K562 (cell line): ENCODE data around the gene ETV2. TPM values are rescaled to one million over a fixed set of nuclear protein-coding genes. Genes with fewer than 3 reads are reported as not detected.

Experiments
- ATAC-seq: fragments of 200-7000 bp; cut with Tn5 transposase; 3 replicates; pipeline ENCODE4 v1.9.1; 2020; ENCODE audit warnings: moderate library complexity
- BruUV-seq: library from RNA; stranded (reverse); fragments of 400-500 nt; replicated peaks from 2 replicates; lab custom pipeline; 2021; lab: Mats Ljungman, UMichigan
- CTCF ChIA-PET: fragments of 300-600 bp; formaldehyde crosslinking; extraction: SDS; loops from one replicate; lab custom pipeline; 2021; ENCODE audit warnings: low intra/inter-chr PET ratio; lab: Yijun Ruan, JAX
- POLR2A ChIA-PET: fragments of 300-600, 350-650 bp; sonication (Branson Sonifier 250); formaldehyde crosslinking; extraction: SDS; loops from one replicate; lab custom pipeline; 2021; ENCODE audit warnings: antibody characterized with exemption, inconsistent platforms; lab: Yijun Ruan, JAX
- DNase-seq, 4 experiments: peaks; one replicate each; pipeline versions ENCODE4 v3.0.0 to v3.0.0-alpha.2; 2011 to 2018; ENCODE audit warnings: low spot score in 3 of 4, mixed read lengths in 3 of 4; ENCODE audit errors: extremely low read depth in 1 of 4
- FAIRE-seq: peaks from 2 replicates; lab custom pipeline; 2011; peaks lifted over from hg19 to GRCh38; lab: Jason Lieb, UNC
- H2AFZ ChIP-seq: 2 replicates; pipeline ENCODE4 v1.6.0; 2011; ENCODE audit warnings: low read depth, low read length, control low read depth, inconsistent platforms
- H3K27ac ChIP-seq: fragments of 200-600 bp; 3 replicates; pipeline ENCODE4 v1.8.0; 2011; ENCODE audit warnings: low read depth, mild to moderate bottlenecking, control low read depth, inconsistent platforms, low read length, moderate library complexity, mixed read lengths; ENCODE audit errors: extremely low read depth
- H3K27me3 ChIP-seq, 2 experiments: fragments of 300-600 bp in 1 of 2; 2 replicates in 1 of 2; 3 replicates in 1 of 2; pipeline versions ENCODE4 v1.6.0 to v1.8.0; 2011; ENCODE audit warnings: inconsistent platforms in 2 of 2, low read length in 2 of 2, mild to moderate bottlenecking in 1 of 2, mixed read lengths in 1 of 2, moderate library complexity in 1 of 2; ENCODE audit not compliant: control insufficient read depth in 2 of 2, insufficient read depth in 2 of 2
- H3K36me3 ChIP-seq: fragments of 300-600 bp; 3 replicates; pipeline ENCODE4 v1.8.0; 2011; ENCODE audit warnings: mild to moderate bottlenecking, low read length, inconsistent platforms; ENCODE audit not compliant: control insufficient read depth, insufficient read depth
- H3K4me1 ChIP-seq, 2 experiments: fragments of 200-600 bp in 1 of 2; replicated peaks in 1 of 2; 2 replicates in 1 of 2; 3 replicates in 1 of 2; pipeline versions ENCODE4 v1.5.1 to v1.8.0; 2011; ENCODE audit warnings: inconsistent platforms in 2 of 2, low read length in 2 of 2, mild to moderate bottlenecking in 1 of 2, mixed read lengths in 1 of 2, moderate library complexity in 1 of 2; ENCODE audit not compliant: control insufficient read depth in 2 of 2, insufficient read depth in 2 of 2
- H3K4me2 ChIP-seq: 2 replicates; pipeline ENCODE4 v1.6.1; 2011; ENCODE audit warnings: low read length, control low read depth, inconsistent platforms, mixed read lengths; ENCODE audit not compliant: insufficient read depth
- H3K4me3 ChIP-seq: fragments of 200-600 bp; sonication (generic), shearing (Covaris generic); 2 replicates; pipeline ENCODE4 v1.5.1; 2016; ENCODE audit warnings: control low read depth, inconsistent platforms
- H3K79me2 ChIP-seq: fragments of 200-600 bp; 3 replicates; pipeline ENCODE4 v1.8.0; 2011; ENCODE audit warnings: low read length, inconsistent platforms; ENCODE audit not compliant: control insufficient read depth, insufficient read depth
- H3K9ac ChIP-seq, 2 experiments: 2 replicates each; pipeline versions ENCODE4 v1.6.0 to v1.6.1; 2011; ENCODE audit warnings: low read depth in 2 of 2, low read length in 2 of 2, control low read depth in 1 of 2, inconsistent platforms in 1 of 2, mild to moderate bottlenecking in 1 of 2, mixed read lengths in 1 of 2; ENCODE audit not compliant: insufficient read depth in 1 of 2
- H3K9me1 ChIP-seq: one replicate; pipeline ENCODE4 v1.6.0; 2011; ENCODE audit warnings: inconsistent platforms, mild to moderate bottlenecking, low read length, moderate library complexity; ENCODE audit not compliant: control insufficient read depth, insufficient read depth
- H3K9me3 ChIP-seq: replicated peaks from 2 replicates; pipeline ENCODE4 v1.5.1; 2011; ENCODE audit warnings: low read depth, low read length, inconsistent platforms; ENCODE audit not compliant: control insufficient read depth, insufficient read depth
- H4K20me1 ChIP-seq: replicated peaks from 2 replicates; pipeline ENCODE4 v1.6.1; 2011; ENCODE audit warnings: low read length, inconsistent platforms, mixed read lengths; ENCODE audit not compliant: control insufficient read depth, insufficient read depth
- ATF7 ChIP-seq: fragments of 450-650 bp; IDR thresholded peaks from 2 replicates; pipeline ENCODE4 v1.7.1; 2014; ENCODE audit warnings: mild to moderate bottlenecking, moderate library complexity
- EP400 ChIP-seq: fragments of 450-650 bp; IDR thresholded peaks from 2 replicates; pipeline ENCODE4 v1.6.1; 2017; ENCODE audit warnings: antibody characterized with exemption, mild to moderate bottlenecking, moderate library complexity
- MAZ ChIP-seq, 2 experiments: fragments of 450-650 bp in 1 of 2; sonication (generic) in 1 of 2; formaldehyde crosslinking; IDR thresholded peaks in 1 of 2; conservative IDR thresholded peaks in 1 of 2; 2 replicates each; pipeline versions ENCODE4 v1.4.0 to v1.5.0; 2020; ENCODE audit warnings: mild to moderate bottlenecking in 1 of 2, missing genetic modification reagents in 1 of 2
- MYC ChIP-seq, 2 experiments: fragments of 250-450 bp in 1 of 2; sonication (Bioruptor Pico) in 1 of 2; IDR thresholded peaks; 2 replicates each; pipeline versions ENCODE4 v1.5.1 to v1.6.1; 2012 to 2021; ENCODE audit warnings: low read depth in 2 of 2, borderline replicate concordance in 1 of 2, improper control_type of control experiment in 1 of 2, low read length in 1 of 2, mild to moderate bottlenecking in 1 of 2, moderate library complexity in 1 of 2
- NCOR1 ChIP-seq: fragments of 450-650 bp; IDR thresholded peaks from 2 replicates; pipeline ENCODE4 v1.6.1; 2016; ENCODE audit warnings: mild to moderate bottlenecking, moderate library complexity
- SOX6 ChIP-seq: fragments of 450-650 bp; IDR thresholded peaks from 2 replicates; pipeline ENCODE4 v1.6.1; 2014; ENCODE audit warnings: mild to moderate bottlenecking
- ZNF507 ChIP-seq: conservative IDR thresholded peaks from 2 replicates; pipeline ENCODE4 v1.6.1; 2017; ENCODE audit warnings: missing genetic modification characterization, missing compliant biosample characterization
- ZNF717 ChIP-seq: fragments of 250-450 bp; sonication (Bioruptor Pico); IDR thresholded peaks from 2 replicates; pipeline ENCODE4 v1.5.0; 2021
- ZNF766 ChIP-seq: fragments of 200-800 bp; sonication (Bioruptor generic); conservative IDR thresholded peaks from 2 replicates; pipeline ENCODE4 v1.6.1; 2016; ENCODE audit warnings: missing genetic modification characterization, missing compliant biosample characterization
- WGBS: fragments of 100-300 bp; shearing (Covaris generic); methylation state at CpG from one replicate; pipeline ENCODE4 v1.1.6; 2016; ENCODE audit warnings: low coverage, mixed read lengths; ENCODE audit not compliant: insufficient coverage; ENCODE audit errors: missing lambda C conversion rate; 5-methylcytosine and 5-hydroxymethylcytosine counted together
- in situ Hi-C: fragments of 300-500 bp; cut with MboI; formaldehyde crosslinking; loops from 4 replicates; pipeline ENCODE4 v1.15.0; 2018; ENCODE audit warnings: inconsistent platforms, mixed read lengths
- intact Hi-C: fragments of 100-400 bp; cut with micrococcal nuclease; formaldehyde crosslinking; loops from 2 replicates; pipeline ENCODE4 v1.14.2; 2022
- polyA plus RNA-seq, 8 experiments: library from polyadenylated mRNA; depleted of rRNA in 4 of 8; stranded (reverse) in 5 of 8; unstranded in 3 of 8; fragments of >200 nt; fragmentation: Nextera tagmentation in 2 of 8; fragmentation: Illumina TruSeq in 1 of 8; extraction: Ambion mirVana in 2 of 8; extraction: Trizol in 1 of 8; gene quantifications; 2 replicates each; pipeline versions ENCODE4 v1.2.1 to v1.2.3, GENCODE V29; 2011 to 2014; ENCODE audit warnings: inconsistent platforms in 1 of 8, missing spikeins in 1 of 8
- total RNA-seq, 7 experiments: library from RNA; depleted of rRNA in 6 of 7; stranded (reverse); fragments of >200 nt in 6 of 7; fragmentation: Illumina TruSeq in 2 of 7; extraction: Trizol in 2 of 7; gene quantifications; 2 replicates each; pipeline versions ENCODE4 v1.2.1 to v1.2.3, GENCODE V29; 2011 to 2021; ENCODE audit warnings: low replicate concordance in 1 of 7
- TF ChIP-seq, protein P1 (sequence below): sonication (generic); formaldehyde crosslinking; IDR thresholded peaks from 2 replicates; pipeline ENCODE4 v1.8.0; 2022; ENCODE audit warnings: missing genetic modification reagents, mild to moderate bottlenecking, borderline replicate concordance
- TF ChIP-seq, protein P2 (sequence below): sonication (generic); formaldehyde crosslinking; IDR thresholded peaks from 2 replicates; pipeline ENCODE4 v1.4.0; 2020; ENCODE audit warnings: mild to moderate bottlenecking, missing genetic modification reagents
- TF ChIP-seq, protein P3 (sequence below): fragments of 450-650 bp; IDR thresholded peaks from 2 replicates; pipeline ENCODE4 v1.6.1; 2017; ENCODE audit warnings: antibody characterized with exemption

ETV2 gene
- total and polyA plus RNA-seq, 9 of the 15 experiments (the other 6 are each of a cell fraction or from before 2014, with no cell fraction given), result 0.11 to 3.7 (median 0.55) TPM

DNA sequence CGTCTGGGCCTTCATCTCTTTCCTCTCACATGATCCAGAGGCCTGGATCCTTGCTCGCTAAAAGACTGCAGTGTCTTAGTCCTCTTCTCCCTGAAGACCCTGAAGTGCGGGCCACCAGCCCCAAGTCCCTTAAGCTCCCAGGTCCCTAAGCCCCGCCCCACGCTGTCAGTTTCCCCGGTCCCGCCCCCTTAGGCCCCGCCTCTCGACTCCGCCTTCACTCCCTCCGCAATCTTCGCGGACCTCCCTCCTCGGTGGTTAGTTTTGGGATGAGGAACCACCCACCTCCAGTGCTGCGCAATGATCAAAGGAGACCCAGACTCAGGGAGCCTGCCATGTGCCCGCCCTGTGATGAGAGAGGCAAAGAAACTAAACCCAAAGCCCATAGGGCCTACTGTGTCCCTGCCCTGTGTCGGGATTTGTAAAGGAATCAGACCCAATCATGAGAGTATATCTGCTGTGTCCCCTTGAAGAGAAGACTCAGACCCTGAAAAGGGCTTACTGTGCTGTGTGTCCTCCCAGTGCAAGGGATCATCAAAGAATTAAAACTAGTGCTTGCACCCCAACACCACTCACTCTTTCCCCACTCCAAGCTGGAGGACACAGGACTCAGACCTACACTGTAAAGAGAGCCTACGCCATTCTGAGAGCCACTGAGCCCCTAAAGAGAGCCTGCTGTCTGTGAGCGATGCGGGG is 3.6 kb downstream of the ETV2 start (continued):
- TF ChIP-seq EP400, result 0 out of 2 replicates have a peak, but pooled peaks have one; percentile 11
- no peak for TF ChIP-seq NCOR1
- peak; percentile 67; the same call in 1 of the 2 replicates for TF ChIP-seq MYC (IDR thresholded peaks at IDR 0.05; ENCODE audit: low read depth, low read length)
- TF ChIP-seq MYC (CRISPR knock-in tag; IDR thresholded peaks at IDR 0.05; ENCODE audit: borderline replicate concordance, low read depth), result no peak
- TF ChIP-seq MAZ (CRISPR knock-in tag; conservative IDR thresholded peaks at IDR 0.05 in 1 of 2, IDR thresholded peaks at IDR 0.05 in 1 of 2), result no peak

DNA sequence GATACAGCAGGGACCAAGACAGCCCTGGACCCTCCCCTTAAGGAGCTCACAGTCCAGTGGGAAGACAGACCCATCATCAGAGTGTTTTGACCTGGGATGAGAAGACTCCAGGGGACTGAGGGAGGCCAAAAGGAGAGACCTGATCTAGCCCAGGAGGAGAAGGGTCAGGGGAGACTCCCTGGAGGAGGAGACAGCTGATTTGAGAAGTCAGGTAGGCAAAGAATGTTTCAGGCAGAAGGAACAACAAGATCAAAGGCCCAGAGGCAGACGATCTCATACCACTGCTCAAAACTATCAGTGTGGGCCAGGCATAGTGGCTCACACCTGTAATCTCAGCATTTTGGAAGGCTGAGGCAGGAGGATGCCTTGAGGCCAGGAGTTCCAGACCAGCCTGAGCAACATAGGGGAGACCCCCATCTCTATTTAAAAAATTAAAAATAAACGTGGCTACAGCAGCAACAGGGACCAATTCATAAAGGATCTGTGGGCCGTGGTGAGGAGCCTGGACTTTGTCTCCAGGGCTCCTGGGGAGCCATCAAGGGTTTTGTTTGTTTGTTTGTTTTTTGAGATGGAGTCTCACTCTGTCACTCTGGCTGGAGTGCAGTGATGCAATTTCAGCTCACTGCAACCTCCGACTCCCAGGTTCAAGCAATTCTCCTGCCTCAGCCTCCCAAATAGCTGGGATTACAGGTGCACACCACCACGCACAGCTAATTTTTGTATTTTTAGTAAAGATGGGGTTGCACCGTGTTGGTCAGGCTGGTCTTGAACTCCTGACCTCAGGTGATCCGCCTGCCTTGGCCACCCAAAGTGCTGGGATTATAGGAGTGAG is 4.4 kb downstream of the ETV2 start:
- intact Hi-C loops, result loop anchor here (10.0 kb wide), 1 partner anchor 99 kb away; the partner anchor contains the start of genes IGFLR1, LIN37, PSENEN and U2AF1L4
- BruUV-seq, result no TSS peak
- H3K27me3 ChIP-seq, result no peaks in the 10 kb centered on the region
- ChIA-PET CTCF (no interaction called here), POLR2A (interaction anchor here (0.6 to 3.6 kb wide), 2 partner anchors 8 to 11 kb away, joined by 3 to 14 read pairs; no protein-coding TSS in a partner anchor)
- peaks cover 18% of the 10 kb centered on the region; the same call in 2 of the 3 replicates for H3K36me3 ChIP-seq
- no peak overlapping the region for H3K4me3 ChIP-seq
- ATAC-seq (no peak), DNase-seq (no peak), FAIRE-seq (no peak)
- peak overlapping the region; percentile 85 for H3K4me2 ChIP-seq
- peaks cover 28% of the 10 kb centered on the region for H3K79me2 ChIP-seq
- peaks cover 34 to 61% of the 10 kb centered on the region in 2 experiments for H3K4me1 ChIP-seq
- H3K27ac ChIP-seq, result 0 out of 3 replicates have a peak overlapping the region, but pooled peaks have one; percentile 6
- no peak for TF ChIP-seq SOX6
- no peak for TF ChIP-seq ZNF717 (CRISPR knock-in tag)
- TF ChIP-seq, protein P1, sequence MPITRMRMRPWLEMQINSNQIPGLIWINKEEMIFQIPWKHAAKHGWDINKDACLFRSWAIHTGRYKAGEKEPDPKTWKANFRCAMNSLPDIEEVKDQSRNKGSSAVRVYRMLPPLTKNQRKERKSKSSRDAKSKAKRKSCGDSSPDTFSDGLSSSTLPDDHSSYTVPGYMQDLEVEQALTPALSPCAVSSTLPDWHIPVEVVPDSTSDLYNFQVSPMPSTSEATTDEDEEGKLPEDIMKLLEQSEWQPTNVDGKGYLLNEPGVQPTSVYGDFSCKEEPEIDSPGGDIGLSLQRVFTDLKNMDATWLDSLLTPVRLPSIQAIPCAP (CRISPR knock-in tag), result no peak
- no peak for TF ChIP-seq ZNF766 (CRISPR knock-in tag)
- TF ChIP-seq, protein P2, sequence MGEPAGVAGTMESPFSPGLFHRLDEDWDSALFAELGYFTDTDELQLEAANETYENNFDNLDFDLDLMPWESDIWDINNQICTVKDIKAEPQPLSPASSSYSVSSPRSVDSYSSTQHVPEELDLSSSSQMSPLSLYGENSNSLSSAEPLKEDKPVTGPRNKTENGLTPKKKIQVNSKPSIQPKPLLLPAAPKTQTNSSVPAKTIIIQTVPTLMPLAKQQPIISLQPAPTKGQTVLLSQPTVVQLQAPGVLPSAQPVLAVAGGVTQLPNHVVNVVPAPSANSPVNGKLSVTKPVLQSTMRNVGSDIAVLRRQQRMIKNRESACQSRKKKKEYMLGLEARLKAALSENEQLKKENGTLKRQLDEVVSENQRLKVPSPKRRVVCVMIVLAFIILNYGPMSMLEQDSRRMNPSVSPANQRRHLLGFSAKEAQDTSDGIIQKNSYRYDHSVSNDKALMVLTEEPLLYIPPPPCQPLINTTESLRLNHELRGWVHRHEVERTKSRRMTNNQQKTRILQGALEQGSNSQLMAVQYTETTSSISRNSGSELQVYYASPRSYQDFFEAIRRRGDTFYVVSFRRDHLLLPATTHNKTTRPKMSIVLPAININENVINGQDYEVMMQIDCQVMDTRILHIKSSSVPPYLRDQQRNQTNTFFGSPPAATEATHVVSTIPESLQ (CRISPR knock-in tag), result no peak
- no peak for TF ChIP-seq ATF7
- no peak for TF ChIP-seq ZNF507
- TF ChIP-seq, protein P3, sequence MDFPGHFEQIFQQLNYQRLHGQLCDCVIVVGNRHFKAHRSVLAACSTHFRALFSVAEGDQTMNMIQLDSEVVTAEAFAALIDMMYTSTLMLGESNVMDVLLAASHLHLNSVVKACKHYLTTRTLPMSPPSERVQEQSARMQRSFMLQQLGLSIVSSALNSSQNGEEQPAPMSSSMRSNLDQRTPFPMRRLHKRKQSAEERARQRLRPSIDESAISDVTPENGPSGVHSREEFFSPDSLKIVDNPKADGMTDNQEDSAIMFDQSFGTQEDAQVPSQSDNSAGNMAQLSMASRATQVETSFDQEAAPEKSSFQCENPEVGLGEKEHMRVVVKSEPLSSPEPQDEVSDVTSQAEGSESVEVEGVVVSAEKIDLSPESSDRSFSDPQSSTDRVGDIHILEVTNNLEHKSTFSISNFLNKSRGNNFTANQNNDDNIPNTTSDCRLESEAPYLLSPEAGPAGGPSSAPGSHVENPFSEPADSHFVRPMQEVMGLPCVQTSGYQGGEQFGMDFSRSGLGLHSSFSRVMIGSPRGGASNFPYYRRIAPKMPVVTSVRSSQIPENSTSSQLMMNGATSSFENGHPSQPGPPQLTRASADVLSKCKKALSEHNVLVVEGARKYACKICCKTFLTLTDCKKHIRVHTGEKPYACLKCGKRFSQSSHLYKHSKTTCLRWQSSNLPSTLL, result no peak
- WGBS, result 57% methylated on average over 7 of the region's 7 CpGs
- peak overlapping the region in 1 of 2 experiments; percentile 89; a peak in 1 of 4 replicates for H3K9ac ChIP-seq
- in situ Hi-C loops, result no loop called here
- no peaks in the 10 kb centered on the region for H3K9me1 ChIP-seq
- 0 out of 2 replicates have a peak, but pooled peaks cover 4% of the 10 kb centered on the region for H4K20me1 ChIP-seq
- H3K9me3 ChIP-seq, result no peaks in the 10 kb centered on the region
- peak overlapping the region; percentile 92 for H2AFZ ChIP-seq
